Measurements from ENCODE around the gene BBS4.

DNA sequence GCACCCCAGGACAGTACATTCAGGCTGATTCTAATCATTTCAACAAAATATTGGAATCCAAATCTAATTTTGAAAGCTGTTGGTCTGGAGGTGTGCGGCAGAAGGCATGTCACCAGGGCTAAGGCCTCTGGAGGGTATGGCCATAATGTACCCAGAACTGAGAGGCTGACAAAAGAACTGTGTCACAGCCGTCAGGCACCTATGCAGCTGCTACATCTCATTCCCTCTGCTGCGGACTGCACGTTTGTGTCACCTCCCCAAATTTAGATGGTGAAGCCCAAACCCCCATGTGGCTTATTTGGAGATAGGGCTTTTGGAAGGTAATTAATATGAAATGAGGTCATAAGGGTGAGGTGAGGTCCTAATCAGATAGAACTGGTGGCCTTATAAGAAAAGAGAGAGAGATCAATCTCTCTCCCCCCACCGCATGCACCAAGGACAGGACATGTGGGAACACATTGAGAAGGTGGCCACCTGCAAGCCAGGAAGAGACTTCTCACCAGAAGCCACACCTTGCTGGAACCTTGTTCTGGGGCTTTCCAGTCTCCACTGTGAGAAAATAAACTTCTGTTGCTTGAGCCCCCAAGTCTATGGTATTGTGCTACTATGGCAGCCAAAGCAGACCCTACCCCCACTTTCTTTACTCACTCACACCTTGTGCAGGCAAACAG is 74.7 kb downstream of the BBS4 start:
- TF ChIP-seq, protein P1, sequence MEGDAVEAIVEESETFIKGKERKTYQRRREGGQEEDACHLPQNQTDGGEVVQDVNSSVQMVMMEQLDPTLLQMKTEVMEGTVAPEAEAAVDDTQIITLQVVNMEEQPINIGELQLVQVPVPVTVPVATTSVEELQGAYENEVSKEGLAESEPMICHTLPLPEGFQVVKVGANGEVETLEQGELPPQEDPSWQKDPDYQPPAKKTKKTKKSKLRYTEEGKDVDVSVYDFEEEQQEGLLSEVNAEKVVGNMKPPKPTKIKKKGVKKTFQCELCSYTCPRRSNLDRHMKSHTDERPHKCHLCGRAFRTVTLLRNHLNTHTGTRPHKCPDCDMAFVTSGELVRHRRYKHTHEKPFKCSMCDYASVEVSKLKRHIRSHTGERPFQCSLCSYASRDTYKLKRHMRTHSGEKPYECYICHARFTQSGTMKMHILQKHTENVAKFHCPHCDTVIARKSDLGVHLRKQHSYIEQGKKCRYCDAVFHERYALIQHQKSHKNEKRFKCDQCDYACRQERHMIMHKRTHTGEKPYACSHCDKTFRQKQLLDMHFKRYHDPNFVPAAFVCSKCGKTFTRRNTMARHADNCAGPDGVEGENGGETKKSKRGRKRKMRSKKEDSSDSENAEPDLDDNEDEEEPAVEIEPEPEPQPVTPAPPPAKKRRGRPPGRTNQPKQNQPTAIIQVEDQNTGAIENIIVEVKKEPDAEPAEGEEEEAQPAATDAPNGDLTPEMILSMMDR (IDR thresholded peaks at IDR 0.05; ENCODE audit: low read length) = no peak
- no peak for TF ChIP-seq EZH2phosphoT487 (IDR thresholded peaks at IDR 0.05; ENCODE audit: low read length)
- no peak for TF ChIP-seq EZH2 (optimal IDR thresholded peaks at IDR 0.05; ENCODE audit: low read depth, low read length)

All from MM.1S (cell line).